Nephron progenitor cell (in vitro differentiated cells): ENCODE results near the gene IGFBP5.

ENCODE experiments used
- DNase-seq: peaks from one replicate; pipeline ENCODE4 v3.0.0; 2021
- H3K27ac Mint-ChIP-seq: 2 replicates; pipeline ENCODE4 v1.8.0; 2021; ENCODE audit warnings: mild to moderate bottlenecking, moderate library complexity, mixed read lengths
- H3K27me3 Mint-ChIP-seq: 2 replicates; pipeline ENCODE4 v1.8.0; 2021; ENCODE audit warnings: mild to moderate bottlenecking, low read depth, mixed read lengths; ENCODE audit not compliant: poor library complexity
- H3K36me3 Mint-ChIP-seq: 2 replicates; pipeline ENCODE4 v1.8.0; 2021; ENCODE audit warnings: low read depth, mixed read lengths
- H3K4me1 Mint-ChIP-seq: 2 replicates; pipeline ENCODE4 v1.8.0; 2021; ENCODE audit warnings: mixed read lengths
- H3K4me3 Mint-ChIP-seq: 2 replicates; pipeline ENCODE4 v1.8.0; 2021; ENCODE audit warnings: mild to moderate bottlenecking, moderate library complexity, mixed read lengths
- H3K9me3 Mint-ChIP-seq: 2 replicates; pipeline ENCODE4 v1.8.0; 2021; ENCODE audit warnings: mild to moderate bottlenecking, moderate library complexity, mixed read lengths
- CTCF ChIP-seq: fragments of 200-600 bp; sonication (generic); IDR thresholded peaks from 2 replicates; pipeline ENCODE4 v1.5.0; 2021; ENCODE audit warnings: antibody characterized with exemption

Gene IGFBP5

GRCh38 chr2:216644842-216645635 lies 50.3 kb downstream of the IGFBP5 start:
- Mint-ChIP-seq H3K36me3 (peaks cover 83% of the 10 kb centered on the region), H3K27ac (peak overlapping the region; percentile 89), H3K4me3 (peak overlapping the region; percentile 56), H3K9me3 (peaks cover 4% of the 10 kb centered on the region), H3K4me1 (peaks cover 69% of the 10 kb centered on the region), H3K27me3 (peaks cover under 1% of the 10 kb centered on the region)
- no peak for TF ChIP-seq CTCF
- no peak for DNase-seq

GRCh38 chr2:216643986-216644659 lies 51.2 kb downstream of the IGFBP5 start:
- Mint-ChIP-seq H3K36me3 (peaks cover 86% of the 10 kb centered on the region), H3K27ac (peak overlapping the region; percentile 89), H3K4me3 (peak overlapping the region; percentile 56), H3K9me3 (peaks cover 4% of the 10 kb centered on the region), H3K27me3 (peaks cover 4% of the 10 kb centered on the region), H3K4me1 (peaks cover 64% of the 10 kb centered on the region)
- no peak for TF ChIP-seq CTCF
- DNase-seq = no peak

- Mint-ChIP-seq H3K27ac (no peak overlapping the region), H3K27me3 (peaks cover 12% of the 10 kb centered on the region), H3K36me3 (peaks cover 37% of the 10 kb centered on the region), H3K4me3 (peak overlapping the region; percentile 98), H3K4me1 (peaks cover 55% of the 10 kb centered on the region), H3K9me3 (no peaks in the 10 kb centered on the region)
- no peak for DNase-seq
- no peak for TF ChIP-seq CTCF
Observed at GRCh38 chr2:216637472-216637871, 57.9 kb downstream of the IGFBP5 start.

- H3K4me3 Mint-ChIP-seq = peak overlapping the region; percentile 98
- H3K4me1 Mint-ChIP-seq = peaks cover 60% of the 10 kb centered on the region
- no peak for TF ChIP-seq CTCF
- no peaks in the 10 kb centered on the region for H3K9me3 Mint-ChIP-seq
- peak; percentile 60 for DNase-seq
- peaks cover 15% of the 10 kb centered on the region for H3K27me3 Mint-ChIP-seq
- H3K36me3 Mint-ChIP-seq = peaks cover 34% of the 10 kb centered on the region
- peak overlapping the region; percentile 87 for H3K27ac Mint-ChIP-seq
Observed at GRCh38 chr2:216636551-216637450, 58.5 kb downstream of the IGFBP5 start.

- Mint-ChIP-seq H3K9me3 (no peaks in the 10 kb centered on the region), H3K27me3 (peaks cover 18% of the 10 kb centered on the region), H3K4me1 (peaks cover 68% of the 10 kb centered on the region), H3K4me3 (peak overlapping the region; percentile 98), H3K27ac (peak overlapping the region; percentile 87), H3K36me3 (peaks cover 25% of the 10 kb centered on the region)
- TF ChIP-seq CTCF = no peak
- DNase-seq = peak; percentile 50
Observed at GRCh38 chr2:216635701-216636550, 59.4 kb downstream of the IGFBP5 start.
